ENCODE results near the gene HEG1.

DNA sequence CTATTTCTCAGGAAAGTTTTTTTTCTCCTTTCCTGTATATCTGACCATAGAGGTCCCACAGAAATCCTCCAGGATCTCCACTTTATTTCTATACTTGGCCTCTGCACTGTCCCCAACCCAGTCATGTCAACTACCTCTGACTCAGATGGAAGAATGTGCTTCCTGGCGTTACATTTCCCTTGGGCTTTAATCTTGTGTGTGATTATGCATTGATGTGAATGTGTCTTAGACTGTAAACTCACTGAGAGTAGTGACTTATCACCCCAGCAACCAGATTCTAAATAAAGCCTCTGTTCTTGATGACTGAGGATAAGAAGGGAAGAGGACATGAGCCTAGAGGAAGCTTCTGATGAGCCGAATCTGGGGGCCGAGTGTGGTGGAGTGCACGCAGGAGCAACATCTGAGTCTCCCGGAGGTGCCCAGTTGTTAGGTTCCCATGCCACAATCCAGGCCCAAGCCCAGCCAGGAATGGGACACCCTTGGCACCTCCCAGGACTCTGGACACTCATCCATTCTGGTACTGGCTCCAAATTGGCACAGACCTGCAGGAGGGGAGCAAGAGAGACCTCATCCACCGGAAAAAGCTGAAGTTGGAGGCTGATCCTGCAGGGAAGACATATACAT lies 32.1 kb upstream of the HEG1 start:
- TF ChIP-seq, protein P1, sequence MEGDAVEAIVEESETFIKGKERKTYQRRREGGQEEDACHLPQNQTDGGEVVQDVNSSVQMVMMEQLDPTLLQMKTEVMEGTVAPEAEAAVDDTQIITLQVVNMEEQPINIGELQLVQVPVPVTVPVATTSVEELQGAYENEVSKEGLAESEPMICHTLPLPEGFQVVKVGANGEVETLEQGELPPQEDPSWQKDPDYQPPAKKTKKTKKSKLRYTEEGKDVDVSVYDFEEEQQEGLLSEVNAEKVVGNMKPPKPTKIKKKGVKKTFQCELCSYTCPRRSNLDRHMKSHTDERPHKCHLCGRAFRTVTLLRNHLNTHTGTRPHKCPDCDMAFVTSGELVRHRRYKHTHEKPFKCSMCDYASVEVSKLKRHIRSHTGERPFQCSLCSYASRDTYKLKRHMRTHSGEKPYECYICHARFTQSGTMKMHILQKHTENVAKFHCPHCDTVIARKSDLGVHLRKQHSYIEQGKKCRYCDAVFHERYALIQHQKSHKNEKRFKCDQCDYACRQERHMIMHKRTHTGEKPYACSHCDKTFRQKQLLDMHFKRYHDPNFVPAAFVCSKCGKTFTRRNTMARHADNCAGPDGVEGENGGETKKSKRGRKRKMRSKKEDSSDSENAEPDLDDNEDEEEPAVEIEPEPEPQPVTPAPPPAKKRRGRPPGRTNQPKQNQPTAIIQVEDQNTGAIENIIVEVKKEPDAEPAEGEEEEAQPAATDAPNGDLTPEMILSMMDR (IDR thresholded peaks at IDR 0.05): no peak
- no peak for TF ChIP-seq POLR2A (IDR thresholded peaks at IDR 0.05)
